ENCODE results near the gene ARL6IP1.

Gene ARL6IP1

DNA sequence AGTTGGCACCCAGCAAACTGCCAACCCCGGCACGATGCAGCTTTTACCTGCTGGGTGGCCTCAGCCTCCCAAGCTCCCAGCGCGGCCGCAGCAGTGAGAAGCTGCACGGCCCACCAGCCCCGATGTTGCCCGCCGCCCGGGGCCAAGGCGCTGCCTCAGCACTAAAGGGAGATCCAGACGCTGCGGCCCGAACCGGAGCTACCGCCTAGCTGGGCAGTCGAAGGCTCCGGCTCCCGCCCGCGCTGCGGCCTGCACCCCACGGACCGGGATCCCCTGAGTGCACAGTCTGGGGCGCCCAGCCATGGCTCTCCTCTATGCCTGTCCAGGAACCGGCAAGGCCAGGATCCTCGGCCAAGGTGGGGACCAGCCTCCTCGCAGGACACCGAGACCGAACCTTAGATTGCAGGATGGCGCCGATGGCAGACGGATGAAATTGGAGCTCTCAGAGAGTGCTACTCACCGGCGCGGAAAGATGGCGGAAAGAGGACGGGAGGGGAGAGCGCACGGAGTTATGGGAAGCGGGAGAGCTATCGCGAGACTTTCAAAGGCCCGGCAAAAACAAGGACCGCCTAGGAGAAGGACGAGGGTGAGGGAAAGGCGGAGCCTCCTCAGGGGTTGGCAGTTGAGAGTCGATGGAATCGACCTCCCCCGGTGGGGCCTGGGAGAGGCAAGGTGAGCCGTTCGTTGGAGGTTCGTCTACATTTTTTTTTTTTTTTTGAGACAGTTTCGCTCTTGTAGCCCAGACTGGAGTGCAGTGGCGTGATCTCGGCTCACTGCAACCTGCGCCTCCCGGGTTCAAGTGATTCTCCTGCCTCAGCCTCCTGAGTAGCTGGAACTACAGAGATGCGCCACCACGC lies 11.3 kb downstream of the ARL6IP1 start, which contains the start of gene RPS15A:
RPS15A (minus strand) TSS at position 485 of the 857 bp plus-strand sequence. CDS start 1,221 bp downstream, outside the sequence.
- Histone ChIP-seq H3F3A (ENCODE audit: insufficient read depth) (peaks cover 54% of the 10 kb centered on the region), H3K9me3 (ENCODE audit: insufficient read depth, low read length) (no peaks in the 10 kb centered on the region), H3K27me3 (ENCODE audit: low read length) (no peaks in the 10 kb centered on the region), H3K79me2 (ENCODE audit: insufficient read depth, low read length) (peaks cover 51% of the 10 kb centered on the region), H3K9ac (ENCODE audit: low read length) (peak within 1 kb of the TSS; percentile 95), H3K4me3 (ENCODE audit: insufficient read depth, low read length, poor library complexity, severe bottlenecking) (peak within 1 kb of the TSS; percentile 91), H3K27ac (ENCODE audit: low read depth, low read length) (peak within 1 kb of the TSS; percentile 80), H3K36me3 (ENCODE audit: low read length) (peaks cover 59% of the 10 kb centered on the region), H4K20me1 (ENCODE audit: low read depth, low read length) (peaks cover 42% of the 10 kb centered on the region), H3K9me2 (replicated peaks; ENCODE audit: insufficient read depth, low read length) (no peaks in the 10 kb centered on the region), H2AFZ (ENCODE audit: low read depth, low read length, severe bottlenecking) (peak within 1 kb of the TSS; percentile 37), H3K4me2 (ENCODE audit: low read depth, low read length, poor library complexity, severe bottlenecking) (peak within 1 kb of the TSS; percentile 72)
- TF ChIP-seq, protein P1, sequence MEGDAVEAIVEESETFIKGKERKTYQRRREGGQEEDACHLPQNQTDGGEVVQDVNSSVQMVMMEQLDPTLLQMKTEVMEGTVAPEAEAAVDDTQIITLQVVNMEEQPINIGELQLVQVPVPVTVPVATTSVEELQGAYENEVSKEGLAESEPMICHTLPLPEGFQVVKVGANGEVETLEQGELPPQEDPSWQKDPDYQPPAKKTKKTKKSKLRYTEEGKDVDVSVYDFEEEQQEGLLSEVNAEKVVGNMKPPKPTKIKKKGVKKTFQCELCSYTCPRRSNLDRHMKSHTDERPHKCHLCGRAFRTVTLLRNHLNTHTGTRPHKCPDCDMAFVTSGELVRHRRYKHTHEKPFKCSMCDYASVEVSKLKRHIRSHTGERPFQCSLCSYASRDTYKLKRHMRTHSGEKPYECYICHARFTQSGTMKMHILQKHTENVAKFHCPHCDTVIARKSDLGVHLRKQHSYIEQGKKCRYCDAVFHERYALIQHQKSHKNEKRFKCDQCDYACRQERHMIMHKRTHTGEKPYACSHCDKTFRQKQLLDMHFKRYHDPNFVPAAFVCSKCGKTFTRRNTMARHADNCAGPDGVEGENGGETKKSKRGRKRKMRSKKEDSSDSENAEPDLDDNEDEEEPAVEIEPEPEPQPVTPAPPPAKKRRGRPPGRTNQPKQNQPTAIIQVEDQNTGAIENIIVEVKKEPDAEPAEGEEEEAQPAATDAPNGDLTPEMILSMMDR (IDR thresholded peaks at IDR 0.05; ENCODE audit: insufficient read depth, low read length, poor library complexity, severe bottlenecking): no peak
- TF ChIP-seq EZH2phosphoT487 (conservative IDR thresholded peaks at IDR 0.05; ENCODE audit: low read length): no peak

DNA sequence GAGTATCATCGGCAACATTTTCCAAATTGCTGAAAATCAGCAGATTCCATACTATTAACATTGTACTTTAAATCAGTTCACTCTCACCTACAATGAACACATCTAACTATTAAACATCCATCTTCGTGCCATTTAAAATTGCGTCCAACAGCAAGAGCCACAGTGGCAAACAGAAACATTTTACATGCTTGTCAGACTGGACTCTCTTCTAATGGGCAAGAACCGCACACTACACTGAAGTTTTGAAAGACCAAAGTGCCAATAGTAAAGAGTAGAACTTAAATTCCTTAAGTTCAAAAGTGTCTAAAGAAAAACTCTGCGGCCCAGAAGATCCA lies 11.9 kb downstream of the ARL6IP1 start:
- peaks cover 58% of the 10 kb centered on the region for H3F3A ChIP-seq (ENCODE audit: insufficient read depth)
- peak overlapping the region; percentile 95 for H3K9ac ChIP-seq (ENCODE audit: low read length)
- no peaks in the 10 kb centered on the region for H3K9me2 ChIP-seq (replicated peaks; ENCODE audit: insufficient read depth, low read length)
- no peak for TF ChIP-seq EZH2phosphoT487 (conservative IDR thresholded peaks at IDR 0.05; ENCODE audit: low read length)
- TF ChIP-seq, protein P1 (IDR thresholded peaks at IDR 0.05; ENCODE audit: insufficient read depth, low read length, poor library complexity, severe bottlenecking): no peak
- peak overlapping the region; percentile 72 for H3K4me2 ChIP-seq (ENCODE audit: low read depth, low read length, poor library complexity, severe bottlenecking)
- no peaks in the 10 kb centered on the region for H3K9me3 ChIP-seq (ENCODE audit: insufficient read depth, low read length)
- H2AFZ ChIP-seq (ENCODE audit: low read depth, low read length, severe bottlenecking): no peak overlapping the region
- H3K27ac ChIP-seq (ENCODE audit: low read depth, low read length): peak overlapping the region; percentile 80
- peaks cover 48% of the 10 kb centered on the region for H4K20me1 ChIP-seq (ENCODE audit: low read depth, low read length)
- peak overlapping the region; percentile 91 for H3K4me3 ChIP-seq (ENCODE audit: insufficient read depth, low read length, poor library complexity, severe bottlenecking)
- peaks cover 54% of the 10 kb centered on the region for H3K36me3 ChIP-seq (ENCODE audit: low read length)
- H3K79me2 ChIP-seq (ENCODE audit: insufficient read depth, low read length): peaks cover 57% of the 10 kb centered on the region
- no peaks in the 10 kb centered on the region for H3K27me3 ChIP-seq (ENCODE audit: low read length)

DNA sequence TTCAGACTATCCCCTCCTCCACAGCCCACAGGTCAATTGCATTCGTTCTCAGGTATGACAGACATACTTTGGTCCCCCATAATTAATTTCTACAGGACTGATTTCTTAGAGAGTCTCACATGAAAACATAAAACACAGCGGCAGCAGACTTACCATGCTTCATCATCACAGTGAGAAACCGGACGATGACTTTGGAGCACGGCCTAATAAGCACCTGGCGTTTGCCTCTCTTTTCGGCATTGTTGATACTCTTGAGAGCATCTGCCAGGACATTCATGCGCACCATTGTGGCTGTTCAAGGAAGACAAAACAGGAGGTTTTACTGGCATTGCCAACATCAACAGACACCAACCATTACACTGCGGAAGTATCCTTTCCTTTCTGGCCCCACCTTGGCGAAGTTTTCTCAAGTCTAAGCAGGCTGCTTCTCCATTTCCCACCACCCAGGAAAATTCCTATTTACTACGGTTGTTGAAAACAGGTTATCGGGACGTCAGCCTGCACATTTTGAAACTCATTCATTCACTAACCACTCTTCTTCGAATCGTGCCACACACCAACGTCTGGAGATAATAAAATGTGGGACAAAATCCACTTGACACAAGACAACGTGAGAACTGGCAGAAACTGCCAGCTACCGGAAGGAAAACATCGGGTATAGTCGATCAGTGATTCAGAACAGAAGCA lies 12.4 kb downstream of the ARL6IP1 start:
- Histone ChIP-seq H4K20me1 (ENCODE audit: low read depth, low read length) (peaks cover 52% of the 10 kb centered on the region), H3K36me3 (ENCODE audit: low read length) (peaks cover 52% of the 10 kb centered on the region), H3F3A (ENCODE audit: insufficient read depth) (peaks cover 57% of the 10 kb centered on the region), H3K79me2 (ENCODE audit: insufficient read depth, low read length) (peaks cover 62% of the 10 kb centered on the region), H3K27me3 (ENCODE audit: low read length) (no peaks in the 10 kb centered on the region), H3K4me2 (ENCODE audit: low read depth, low read length, poor library complexity, severe bottlenecking) (peak overlapping the region; percentile 72), H3K9me2 (replicated peaks; ENCODE audit: insufficient read depth, low read length) (no peaks in the 10 kb centered on the region), H3K27ac (ENCODE audit: low read depth, low read length) (peak overlapping the region; percentile 80), H3K9me3 (ENCODE audit: insufficient read depth, low read length) (no peaks in the 10 kb centered on the region), H3K9ac (ENCODE audit: low read length) (peak overlapping the region; percentile 95), H3K4me3 (ENCODE audit: insufficient read depth, low read length, poor library complexity, severe bottlenecking) (peak overlapping the region; percentile 91), H2AFZ (ENCODE audit: low read depth, low read length, severe bottlenecking) (no peak overlapping the region)
- no peak for TF ChIP-seq EZH2phosphoT487 (conservative IDR thresholded peaks at IDR 0.05; ENCODE audit: low read length)
- TF ChIP-seq, protein P1 (IDR thresholded peaks at IDR 0.05; ENCODE audit: insufficient read depth, low read length, poor library complexity, severe bottlenecking): no peak

Data from SU-DHL-6 (cell line).